NCI-H2107 treated with DMSO at 0.1 percent for 48 hours (cell line): ENCODE measurements around the gene CDS1.
"Not testable (repeated sequence)": the region's sequence is repeated elsewhere in the genome, so short reads cannot be mapped to it uniquely, and the experiment has no call there.

Experiments
- DNase-seq: peaks from one replicate; lab custom pipeline; 2025; ENCODE audit not compliant: unreplicated experiment; lab: John Stamatoyannopoulos, UW

The CDS1 gene

DNA sequence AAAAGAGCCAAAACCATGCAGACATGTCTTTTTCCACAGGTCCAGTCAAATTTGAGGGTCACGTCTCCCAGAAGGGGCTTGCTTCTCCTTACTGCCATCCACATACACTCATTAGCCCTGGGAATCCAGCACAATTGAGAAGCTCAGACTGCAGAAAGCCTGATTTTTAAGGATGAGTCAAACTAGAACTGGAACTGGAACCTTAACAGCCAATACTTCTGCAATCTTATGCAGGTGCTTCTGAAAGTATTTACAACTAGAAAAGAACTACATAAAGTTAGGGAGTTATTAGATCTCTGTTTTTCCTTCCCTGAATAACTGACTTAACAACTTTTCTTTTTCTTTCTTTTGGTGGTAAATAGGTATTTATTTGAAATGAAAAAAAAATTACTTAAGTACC lies 86.3 kb downstream of the CDS1 start:
- no peak for DNase-seq

DNA sequence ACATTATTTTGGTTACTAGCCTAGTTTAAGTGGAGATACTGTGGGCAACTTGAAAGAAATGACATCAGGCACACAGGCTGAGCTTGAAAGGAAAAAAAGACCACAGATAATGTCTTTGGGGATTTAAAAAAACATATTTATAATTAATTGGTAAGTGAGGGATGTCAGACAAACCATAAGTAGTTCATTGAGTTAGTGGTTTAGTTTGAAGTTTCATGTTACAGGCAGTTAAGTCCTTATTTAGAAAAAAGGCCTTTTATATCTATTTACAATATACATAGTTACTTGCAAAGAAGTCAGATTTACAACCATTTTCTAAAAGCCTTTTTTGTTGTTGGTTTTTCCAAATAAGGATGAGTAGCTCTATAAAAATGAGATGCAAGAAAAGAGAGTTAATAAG lies 89.2 kb downstream of the CDS1 start:
- no peak for DNase-seq

DNA sequence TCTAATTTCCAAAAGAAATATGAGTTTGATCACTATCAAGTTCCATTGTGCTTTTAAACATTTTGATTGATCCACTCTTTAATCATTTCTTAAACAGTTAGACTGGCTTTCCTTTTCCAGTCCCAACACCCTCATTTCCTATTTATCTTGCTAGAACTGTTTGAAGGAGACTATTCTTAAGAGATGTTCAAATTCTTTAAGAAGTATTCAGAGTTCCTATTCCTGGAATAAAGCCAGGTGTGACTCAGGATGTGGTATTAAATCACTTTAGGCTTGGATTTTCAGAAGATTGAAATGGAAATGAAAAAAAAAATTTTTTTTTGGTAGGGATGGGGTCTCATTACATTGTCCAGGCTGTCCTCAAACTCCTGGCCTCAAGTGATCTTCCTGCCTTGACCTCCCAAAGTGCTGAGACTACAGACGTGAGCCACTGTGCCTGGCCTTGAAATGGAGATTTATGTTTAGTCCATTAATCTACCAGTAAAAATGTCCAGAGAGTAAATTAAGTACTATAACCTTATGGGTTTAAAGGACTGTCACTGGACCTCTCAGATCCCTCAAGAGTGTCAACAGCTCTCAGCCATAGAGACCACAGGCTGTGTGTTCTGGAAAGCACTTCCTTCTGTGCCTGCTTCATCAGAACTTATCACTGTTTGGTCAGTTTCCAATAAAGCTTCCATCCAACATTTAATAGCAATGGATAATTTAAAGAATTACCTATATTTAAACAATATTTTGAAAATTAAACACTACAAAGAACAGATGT lies 90.7 kb downstream of the CDS1 start:
- DNase-seq = no peak

DNA sequence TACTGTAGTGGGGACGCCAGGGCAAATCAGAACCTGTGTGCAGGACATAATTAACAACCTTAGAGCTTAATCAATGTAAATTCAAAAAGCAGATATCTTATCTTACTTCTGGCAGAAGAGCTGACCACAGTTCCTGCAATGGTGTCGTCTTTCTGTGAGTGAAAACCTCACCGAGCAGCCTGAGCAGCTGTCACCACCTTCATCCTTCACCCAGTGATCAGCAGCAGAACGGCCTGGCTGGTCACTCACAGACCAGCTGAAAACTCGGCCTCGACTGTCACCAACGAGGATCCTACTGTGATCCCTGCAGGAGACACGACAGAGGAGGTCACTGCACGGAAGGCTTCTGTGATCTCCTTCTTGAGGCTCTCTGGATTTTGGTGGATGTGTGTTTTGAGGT lies 94.2 kb downstream of the CDS1 start:
- no peak for DNase-seq

DNA sequence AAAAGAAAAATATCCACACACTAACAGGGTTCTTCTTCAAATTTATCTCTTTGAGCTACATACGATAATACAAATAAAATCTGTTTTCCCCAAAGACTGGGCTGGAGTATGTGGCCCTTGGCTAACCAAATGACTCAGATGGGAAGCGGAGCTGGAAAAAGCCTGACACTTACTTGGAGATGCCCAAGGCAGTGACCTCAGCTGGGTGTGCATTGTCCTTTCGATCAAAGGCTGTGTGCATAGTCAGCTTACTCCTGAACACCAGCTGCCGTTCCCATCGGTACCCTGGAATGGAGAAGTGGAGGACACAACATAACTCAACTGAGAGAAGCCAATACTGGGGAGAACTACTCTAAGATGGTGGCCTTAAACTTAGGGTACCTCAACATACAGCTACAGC lies 95.1 kb downstream of the CDS1 start:
- DNase-seq = no peak

DNA sequence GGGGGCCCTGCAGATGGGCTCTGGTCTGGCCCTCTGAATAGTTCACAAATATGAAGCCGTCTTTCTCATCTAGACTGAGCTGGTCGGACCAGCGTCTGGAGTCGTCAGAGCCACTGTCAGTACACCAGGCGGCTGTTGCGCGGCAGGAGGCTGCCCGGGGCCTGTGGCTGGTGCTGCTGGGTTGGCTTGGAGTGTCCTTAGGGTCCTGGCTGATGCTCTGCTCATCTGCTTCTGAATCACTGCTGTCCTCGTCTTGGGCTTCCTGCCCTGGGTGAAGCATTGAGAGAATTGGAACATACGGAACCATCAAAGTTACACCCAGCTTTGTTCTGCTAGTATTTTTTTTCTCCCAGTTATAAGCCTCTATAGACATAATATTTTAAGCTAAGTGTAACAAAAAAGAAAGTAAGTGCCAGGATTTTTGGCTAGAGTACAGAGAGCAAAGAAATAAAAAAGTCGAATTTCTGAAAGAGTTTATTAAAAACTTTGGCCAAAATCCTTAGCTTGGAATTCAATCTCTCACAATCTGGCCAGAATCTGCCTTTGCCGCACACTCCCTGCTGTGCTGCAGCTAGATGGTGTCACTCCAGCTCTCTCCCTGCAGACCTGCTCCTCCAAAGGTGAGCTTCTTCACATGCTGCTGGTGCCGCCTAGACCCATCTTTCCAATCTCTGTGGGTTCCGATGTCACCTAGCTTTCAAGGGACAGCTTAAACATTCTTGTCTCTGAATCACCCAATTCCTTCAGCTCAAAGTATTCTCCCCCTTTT lies 96.2 kb downstream of the CDS1 start:
- no peak for DNase-seq

DNA sequence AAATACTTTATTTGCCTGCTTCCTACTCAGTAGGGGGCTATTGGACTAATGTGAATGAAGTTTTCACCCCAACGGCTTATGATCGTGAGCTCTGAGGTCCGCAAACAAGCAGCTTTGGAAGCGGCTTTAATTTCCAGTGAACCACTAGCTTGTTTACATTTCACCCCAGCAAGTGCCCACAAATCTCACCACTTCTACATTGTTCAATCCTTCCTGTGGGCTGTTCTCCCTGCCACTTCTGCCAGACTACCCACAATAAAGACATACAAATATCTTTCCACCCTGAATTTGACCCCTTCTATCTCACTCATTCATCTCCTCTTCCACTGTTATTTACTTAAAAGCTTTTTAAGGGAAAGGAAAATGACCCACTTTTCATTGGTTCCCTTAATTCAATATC lies 98.0 kb downstream of the CDS1 start:
- peak; percentile 36 for DNase-seq

DNA sequence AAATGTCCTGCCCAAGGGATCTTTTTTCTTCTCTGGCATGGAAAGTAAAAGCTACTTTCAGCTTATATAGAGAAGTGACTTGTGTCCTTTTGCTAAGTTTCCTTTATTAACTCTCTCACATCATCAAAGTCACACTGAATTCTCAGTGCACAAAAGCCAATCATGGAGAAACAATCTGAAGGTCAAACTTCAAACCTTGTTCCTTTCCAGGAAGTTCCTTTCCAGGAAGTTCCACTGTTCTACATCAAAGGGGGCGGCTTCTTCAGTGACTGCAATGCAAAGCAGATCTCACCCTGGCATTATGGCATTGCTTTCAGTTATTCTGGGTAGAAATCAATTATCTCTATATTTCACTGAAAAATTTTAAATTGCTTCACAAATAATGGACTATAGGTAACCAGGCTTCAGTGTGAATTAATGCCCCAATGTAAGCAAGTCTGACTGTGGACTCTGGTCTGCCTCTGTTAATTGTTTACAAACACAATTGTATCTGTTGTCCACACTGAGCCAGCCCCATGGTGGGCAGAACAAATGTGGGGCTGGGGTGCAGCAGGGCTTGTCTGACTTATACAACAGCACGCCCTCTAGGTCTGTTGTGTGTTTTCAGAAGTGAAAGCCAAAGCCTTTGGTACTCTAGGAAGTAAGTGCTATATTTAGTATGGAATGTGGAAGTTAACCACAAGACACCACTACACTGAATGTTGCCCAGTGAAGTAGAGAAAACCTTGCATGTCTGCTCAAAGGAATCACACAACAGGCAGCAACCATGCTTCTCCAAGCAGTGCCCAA lies 98.8 kb downstream of the CDS1 start:
- no peak for DNase-seq

DNA sequence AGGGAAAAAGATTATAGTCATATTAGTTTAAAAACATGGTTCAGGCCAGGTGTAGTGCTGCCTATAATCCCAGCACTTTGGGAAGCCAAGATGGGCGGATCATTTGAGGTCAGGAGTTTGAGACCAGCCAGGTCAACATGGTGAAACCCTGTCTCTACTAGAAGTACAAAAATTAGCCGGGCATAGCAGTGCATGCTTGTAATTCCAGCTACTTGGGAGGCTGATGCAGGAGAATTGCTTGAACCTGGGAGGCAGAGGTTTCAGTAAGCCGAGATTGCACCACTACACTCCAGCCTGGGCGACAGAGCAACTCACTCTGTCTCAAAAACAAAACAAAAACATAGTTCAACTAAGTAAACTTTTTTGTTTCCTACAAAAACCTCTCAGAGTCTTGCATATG lies 99.7 kb downstream of the CDS1 start:
- DNase-seq = not testable (repeated sequence)

DNA sequence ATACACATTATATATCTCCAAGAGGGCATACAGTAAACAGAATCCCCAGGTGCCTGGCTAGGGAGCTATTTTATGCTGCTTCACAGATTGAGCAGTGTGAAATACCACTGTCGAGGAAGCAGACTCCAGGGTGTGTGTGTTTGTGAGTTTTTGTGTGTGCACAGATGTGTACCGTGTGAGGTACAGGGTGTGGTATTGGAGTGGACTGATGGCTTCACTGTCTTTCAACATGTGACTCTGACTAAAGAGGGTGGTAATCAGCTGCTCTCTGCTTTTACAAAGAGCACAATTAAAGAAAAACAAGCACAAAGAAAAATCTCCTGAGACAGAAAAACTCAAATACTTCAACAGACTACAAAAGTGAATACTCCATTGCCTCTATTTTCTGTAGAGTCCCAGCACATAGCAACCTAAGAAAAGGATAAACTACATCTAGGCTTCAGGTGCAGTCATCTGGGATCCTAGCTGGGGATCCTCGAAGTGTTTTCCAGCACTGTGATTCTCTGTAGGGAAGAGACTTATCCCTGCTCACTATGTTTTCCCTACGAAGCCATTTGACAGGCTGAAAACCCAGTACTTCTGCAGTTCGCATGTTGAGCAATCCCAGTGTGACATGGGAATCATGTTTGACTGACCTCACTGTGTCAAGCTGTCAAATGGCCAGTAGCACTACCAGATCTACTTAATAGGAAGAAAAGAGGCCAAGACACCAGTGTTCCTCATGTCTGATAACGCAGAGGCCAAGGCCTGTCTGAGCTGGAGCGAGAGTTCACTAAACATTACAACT lies 100.3 kb downstream of the CDS1 start:
- DNase-seq = no peak

DNA sequence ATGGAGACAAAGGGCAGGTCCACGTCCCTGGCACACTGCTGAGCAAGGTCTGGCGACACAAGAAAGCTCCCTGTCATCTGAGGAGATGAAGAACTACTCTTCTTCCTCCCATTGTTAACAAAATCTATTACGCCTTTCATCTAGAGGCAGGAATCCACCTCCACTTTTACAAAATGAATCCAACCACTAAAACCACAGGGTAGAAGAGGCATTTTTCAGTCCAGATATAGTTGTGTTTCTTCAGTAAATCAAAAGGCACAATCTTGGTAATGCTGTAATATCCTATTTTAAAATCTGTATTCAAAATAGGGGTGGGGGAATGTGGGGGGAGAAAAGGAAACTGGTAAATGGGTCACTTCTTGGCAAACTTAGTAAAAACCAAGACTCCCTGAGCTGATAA lies 101.4 kb downstream of the CDS1 start:
- no peak for DNase-seq

DNA sequence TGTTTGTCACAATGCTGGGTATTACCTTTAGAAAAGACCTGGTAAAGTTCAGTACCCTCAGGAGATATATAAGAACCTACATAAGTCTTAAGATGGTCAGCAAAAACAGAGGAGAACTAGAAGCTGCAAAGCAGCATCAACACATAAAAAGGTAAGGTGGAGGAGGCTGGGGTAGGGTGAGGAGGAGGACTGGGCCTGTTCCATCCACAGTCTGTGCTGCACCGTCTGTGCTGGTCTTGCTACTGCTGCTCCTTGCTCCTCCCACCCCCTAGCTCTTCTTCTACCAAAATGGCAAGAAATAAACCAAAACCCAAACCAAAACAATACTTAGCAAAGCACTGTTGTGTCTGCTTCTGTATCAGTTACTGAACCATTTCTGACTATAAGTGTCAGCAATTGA lies 102.2 kb downstream of the CDS1 start:
- DNase-seq = no peak

DNA sequence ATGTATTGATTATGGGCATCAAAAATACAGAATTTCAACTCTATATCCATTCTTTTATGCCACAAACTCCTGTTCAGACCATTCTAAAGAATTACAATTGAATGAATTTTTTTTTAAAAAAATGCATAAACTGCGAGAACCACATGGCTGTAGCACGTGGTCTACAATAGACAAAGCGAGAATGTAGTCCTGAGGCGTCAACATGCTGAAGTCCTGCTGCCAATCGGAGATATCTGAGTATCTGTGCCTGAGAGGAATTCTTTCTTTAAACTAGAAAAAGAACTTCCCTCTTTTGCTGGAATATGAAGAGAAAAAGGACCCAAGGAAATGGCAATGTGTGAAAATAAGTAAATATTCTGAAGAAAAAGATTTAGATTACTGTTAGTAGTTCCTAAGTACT lies 105.7 kb downstream of the CDS1 start:
- DNase-seq = no peak

DNA sequence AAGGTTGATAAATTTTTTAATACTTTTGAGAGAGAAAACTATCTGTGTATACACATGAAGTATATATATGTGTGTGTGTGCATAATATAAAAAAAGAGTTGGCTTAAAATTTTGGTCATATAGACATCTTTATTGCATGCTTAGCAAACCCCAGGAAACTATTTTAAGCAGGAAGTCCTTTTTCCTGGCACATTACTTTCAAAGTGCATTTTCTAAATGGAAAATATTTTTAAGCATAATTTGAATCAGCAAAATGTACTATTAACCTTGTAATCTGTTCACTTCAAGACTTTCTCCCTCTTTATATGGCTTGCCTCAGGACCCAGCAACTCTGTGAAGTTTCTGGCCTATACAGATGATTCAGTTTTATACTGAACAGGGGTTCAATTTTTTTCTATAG lies 106.3 kb downstream of the CDS1 start:
- DNase-seq = no peak

DNA sequence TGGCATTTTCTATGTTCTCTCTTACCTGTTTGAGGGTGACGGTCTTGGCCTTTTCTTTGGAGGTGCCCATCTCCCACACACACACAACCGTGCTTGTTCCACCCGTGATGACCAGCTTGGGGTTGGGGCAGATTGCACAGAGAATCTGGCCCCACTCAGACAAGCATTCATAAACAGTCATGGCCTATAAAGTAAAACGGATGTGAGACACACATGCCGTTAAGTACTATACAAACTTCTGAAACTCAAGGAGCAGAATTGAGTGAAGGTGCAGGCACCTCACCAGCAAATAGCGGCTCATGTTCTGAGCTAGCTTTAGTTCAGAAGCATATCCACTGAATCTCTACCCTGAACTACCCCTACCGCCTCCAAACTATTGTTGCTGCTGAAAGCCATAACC lies 107.6 kb downstream of the CDS1 start:
- DNase-seq = no peak

DNA sequence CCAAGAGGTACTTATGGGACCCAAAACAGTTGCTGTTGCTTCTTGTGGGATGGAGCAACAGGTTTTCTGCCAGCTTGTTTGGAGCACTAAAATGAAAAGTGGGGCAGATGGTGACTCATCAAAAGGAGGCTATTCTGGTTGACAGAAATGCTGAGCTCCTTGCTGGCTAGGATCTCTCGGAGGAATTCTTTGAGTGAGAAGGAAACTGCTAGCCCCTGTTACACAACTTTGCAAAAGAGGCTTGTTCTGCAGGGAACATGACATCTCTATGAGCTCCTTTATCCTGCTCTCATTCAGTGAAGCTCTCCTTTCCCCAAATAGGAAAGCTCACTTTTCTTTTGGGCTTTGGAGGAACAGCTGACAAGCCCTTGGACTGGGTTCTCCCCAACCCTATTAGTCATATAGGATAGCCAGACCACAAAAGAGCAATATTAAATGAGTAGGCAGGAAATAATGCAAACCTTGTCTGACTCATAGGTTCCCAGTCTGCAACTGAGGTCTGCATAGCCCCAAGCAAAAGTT lies 108.3 kb downstream of the CDS1 start:
- no peak for DNase-seq

DNA sequence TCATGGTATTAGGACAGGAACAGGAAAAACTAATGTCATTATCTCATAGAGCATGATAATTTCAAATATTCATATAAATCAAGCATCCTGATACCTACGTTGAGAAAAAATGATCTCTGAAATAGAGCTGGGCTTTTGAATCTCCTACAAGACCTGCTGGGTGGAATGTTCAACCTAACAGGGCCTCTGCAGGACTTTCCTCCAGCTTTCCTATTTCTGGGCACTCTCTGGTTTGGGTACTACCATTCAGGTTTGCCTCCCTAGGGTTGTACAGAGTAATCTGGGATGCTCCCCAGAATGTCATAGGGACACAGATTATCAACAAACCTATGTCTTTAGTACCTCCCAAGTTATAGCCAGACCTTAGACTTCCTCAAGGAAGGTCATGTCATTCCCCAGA lies 108.9 kb downstream of the CDS1 start:
- DNase-seq = no peak

DNA sequence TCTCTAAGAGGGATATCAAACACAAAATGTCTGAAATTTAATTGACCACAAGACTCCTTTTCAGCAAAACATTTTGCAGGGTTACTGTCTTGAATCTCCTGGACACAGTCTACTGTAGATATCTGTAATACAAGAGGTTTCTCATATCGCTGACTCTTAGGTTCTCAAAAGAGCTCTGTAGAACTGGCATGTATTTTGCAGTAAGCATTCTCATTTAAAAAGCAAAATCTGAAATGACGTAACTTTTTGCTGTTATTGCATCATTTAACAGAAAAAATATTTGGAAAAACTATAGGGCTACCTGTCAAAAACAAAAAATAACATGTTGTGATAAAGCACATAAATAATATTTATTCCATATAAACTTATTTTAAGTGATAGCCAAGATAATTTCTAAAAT lies 114.2 kb downstream of the CDS1 start:
- no peak for DNase-seq

DNA sequence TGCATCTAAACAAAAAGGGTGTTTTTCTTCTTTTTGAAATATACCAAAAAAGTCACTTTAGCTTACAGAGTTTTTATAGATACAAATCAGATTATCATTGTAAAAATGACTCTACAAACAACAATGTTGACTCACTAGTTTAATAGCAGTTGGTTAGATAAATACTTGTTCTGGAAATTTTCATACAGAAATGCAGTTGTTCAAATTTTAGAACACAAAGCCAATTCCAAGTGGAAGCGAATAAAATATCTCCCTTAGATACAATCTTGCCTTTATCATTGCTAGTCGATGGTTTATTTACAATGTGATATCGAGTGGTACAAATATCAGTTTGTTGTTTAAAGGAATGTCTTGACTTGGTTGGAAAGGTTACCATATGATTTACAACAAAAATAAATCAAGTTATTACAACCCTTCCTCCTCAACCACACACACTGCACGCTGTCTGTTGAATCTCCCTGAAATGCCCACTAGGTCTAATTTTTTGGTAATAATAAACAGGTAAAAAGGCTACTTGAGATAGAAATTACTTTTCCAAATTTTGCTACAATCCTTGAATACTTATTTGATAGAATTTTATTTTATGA lies 114.8 kb downstream of the CDS1 start:
- no peak for DNase-seq

DNA sequence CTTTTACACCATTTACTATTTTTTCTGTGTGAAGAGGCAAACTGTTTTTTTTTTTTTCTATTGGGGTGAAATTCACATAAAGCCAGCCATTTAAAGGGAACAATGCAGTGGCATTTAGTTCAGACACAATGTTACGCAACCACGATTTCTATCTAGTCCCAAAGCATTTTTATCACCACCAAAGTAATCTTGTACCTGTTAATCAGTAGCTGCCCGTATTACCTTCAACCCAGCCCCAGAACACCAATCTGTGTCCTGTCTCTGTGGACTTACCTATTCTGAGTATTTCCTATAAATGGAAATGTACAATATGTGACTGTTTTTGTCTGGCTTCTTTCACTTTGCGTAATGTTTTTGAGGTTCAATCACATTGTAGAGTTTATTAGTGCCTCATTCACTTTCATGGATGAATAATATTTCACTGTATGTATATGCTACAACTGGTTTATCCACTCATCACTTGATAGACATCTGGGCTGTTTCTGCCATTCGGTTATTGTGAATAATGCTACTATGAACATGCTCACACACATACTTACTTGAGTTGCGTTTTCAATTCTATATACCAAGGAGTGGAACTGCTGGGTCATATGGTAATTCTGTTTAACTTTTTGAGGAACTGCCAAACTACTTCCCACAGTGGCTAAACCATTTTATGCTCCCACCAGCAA lies 116.2 kb downstream of the CDS1 start:
- DNase-seq = no peak
